Measurements from ENCODE around the gene LRCH4. TPM values are rescaled to one million over a fixed set of nuclear protein-coding genes. Genes with fewer than 3 reads are reported as not detected.

LRCH4 gene
- total RNA-seq, 2 experiments from 2014 or later: 39.2 to 72.0 TPM

DNA sequence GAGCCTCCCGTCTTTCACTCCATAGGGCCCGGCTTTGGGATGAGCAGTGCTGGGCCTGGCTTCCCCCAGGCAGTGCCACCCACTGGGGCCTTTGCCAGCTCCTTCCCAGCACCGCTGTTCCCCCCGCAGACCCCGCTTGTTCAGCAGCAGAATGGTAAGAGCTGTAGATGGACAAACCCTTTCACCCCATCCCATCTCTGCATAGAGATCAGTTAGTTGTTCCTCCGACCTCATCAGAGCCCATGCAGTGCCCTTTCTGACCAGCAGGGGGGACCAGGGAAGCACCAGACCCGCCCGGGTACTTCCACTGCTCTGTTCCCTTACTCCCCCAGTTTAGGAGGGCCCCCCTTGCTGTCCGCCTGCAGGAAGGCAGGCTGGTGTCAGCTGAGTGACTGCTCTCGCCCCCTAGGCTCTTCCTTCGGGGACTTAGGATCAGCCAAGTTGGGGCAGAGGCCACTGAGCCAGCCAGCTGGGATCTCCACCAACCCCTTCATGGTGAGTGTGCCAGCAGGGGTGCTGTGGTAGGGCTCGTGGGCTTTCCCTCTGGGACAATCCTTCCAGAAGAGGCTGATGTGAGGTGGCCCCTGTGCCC lies 22.0 kb downstream of the LRCH4 start:
- H4K20me1 ChIP-seq (ENCODE audit: insufficient read depth, low read length): no peaks in the 10 kb centered on the region
- H3K36me3 ChIP-seq (ENCODE audit: insufficient read depth, low read length): peaks cover 12% of the 10 kb centered on the region; the same call in 1 of the 2 replicates
- POLR2A ChIA-PET: no interaction called here
- BruUV-seq (replicated peaks): no TSS peak
- H3K79me2 ChIP-seq (ENCODE audit: insufficient read depth, low read depth, low read length): no peaks in the 10 kb centered on the region
- no peak overlapping the region for H3K4me2 ChIP-seq (ENCODE audit: low read length)
- no peak overlapping the region for H2AFZ ChIP-seq (ENCODE audit: low read length)
- H3K9me2 ChIP-seq (ENCODE audit: insufficient read depth, low read length): no peaks in the 10 kb centered on the region
- H3K4me1 ChIP-seq (ENCODE audit: insufficient read depth, low read length, poor library complexity, severe bottlenecking): peaks cover 27% of the 10 kb centered on the region
- TF ChIP-seq, protein P1, sequence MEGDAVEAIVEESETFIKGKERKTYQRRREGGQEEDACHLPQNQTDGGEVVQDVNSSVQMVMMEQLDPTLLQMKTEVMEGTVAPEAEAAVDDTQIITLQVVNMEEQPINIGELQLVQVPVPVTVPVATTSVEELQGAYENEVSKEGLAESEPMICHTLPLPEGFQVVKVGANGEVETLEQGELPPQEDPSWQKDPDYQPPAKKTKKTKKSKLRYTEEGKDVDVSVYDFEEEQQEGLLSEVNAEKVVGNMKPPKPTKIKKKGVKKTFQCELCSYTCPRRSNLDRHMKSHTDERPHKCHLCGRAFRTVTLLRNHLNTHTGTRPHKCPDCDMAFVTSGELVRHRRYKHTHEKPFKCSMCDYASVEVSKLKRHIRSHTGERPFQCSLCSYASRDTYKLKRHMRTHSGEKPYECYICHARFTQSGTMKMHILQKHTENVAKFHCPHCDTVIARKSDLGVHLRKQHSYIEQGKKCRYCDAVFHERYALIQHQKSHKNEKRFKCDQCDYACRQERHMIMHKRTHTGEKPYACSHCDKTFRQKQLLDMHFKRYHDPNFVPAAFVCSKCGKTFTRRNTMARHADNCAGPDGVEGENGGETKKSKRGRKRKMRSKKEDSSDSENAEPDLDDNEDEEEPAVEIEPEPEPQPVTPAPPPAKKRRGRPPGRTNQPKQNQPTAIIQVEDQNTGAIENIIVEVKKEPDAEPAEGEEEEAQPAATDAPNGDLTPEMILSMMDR (conservative IDR thresholded peaks at IDR 0.05; ENCODE audit: low read length): peak; percentile 93
- no peak for TF ChIP-seq EZH2phosphoT487 (IDR thresholded peaks at IDR 0.05; ENCODE audit: borderline replicate concordance, low read depth, low read length)
- no peaks in the 10 kb centered on the region for H3K9me3 ChIP-seq (ENCODE audit: low read length)
- H3K4me3 ChIP-seq (ENCODE audit: low read depth, low read length, poor library complexity, severe bottlenecking): no peak overlapping the region
- intact Hi-C loops (cut with micrococcal nuclease; ENCODE audit: unreplicated experiment): loop anchor here (1.0 kb wide), 2 partner anchors 24 to 127 kb away; no protein-coding TSS in a partner anchor
- no peak overlapping the region for H3K27ac ChIP-seq (ENCODE audit: low read depth, low read length, poor library complexity, severe bottlenecking)
- peak; percentile 75 for DNase-seq (ENCODE audit: low spot score)
- CTCF ChIA-PET (ENCODE audit: unreplicated experiment): interaction anchor here (0.6 to 1.2 kb wide), 2 partner anchors 25 to 71 kb away, joined by 3 read pairs; no protein-coding TSS in a partner anchor

DNA sequence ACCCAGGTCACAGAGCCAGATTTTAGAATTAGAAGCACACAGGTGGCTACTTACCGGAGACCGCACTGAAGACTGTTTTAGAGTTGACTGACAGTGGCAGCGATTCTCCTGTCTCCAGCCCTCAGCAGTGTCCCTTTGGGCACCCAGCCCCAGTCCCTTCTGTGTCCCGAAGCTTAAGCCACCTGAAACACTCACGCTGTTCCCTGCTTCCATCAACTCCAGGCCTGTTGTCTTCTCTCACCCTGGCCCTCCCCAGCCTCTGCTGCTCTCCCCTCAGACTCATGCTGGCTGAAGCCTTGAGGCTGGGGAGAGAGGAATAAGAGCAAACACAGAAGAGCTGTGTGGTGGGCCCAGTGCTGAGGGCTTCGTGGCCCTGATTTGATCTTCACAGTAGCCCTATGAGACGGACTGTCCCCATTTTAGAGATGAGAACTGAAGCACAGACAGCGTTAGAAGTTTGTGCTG lies 22.8 kb downstream of the LRCH4 start:
- no peak for DNase-seq (ENCODE audit: low spot score)
- peaks cover 21% of the 10 kb centered on the region for H3K4me1 ChIP-seq (ENCODE audit: insufficient read depth, low read length, poor library complexity, severe bottlenecking)
- H4K20me1 ChIP-seq (ENCODE audit: insufficient read depth, low read length): no peaks in the 10 kb centered on the region
- no peaks in the 10 kb centered on the region for H3K9me2 ChIP-seq (ENCODE audit: insufficient read depth, low read length)
- ChIA-PET CTCF (ENCODE audit: unreplicated experiment) (no interaction called here), POLR2A (no interaction called here)
- peaks cover 12% of the 10 kb centered on the region; the same call in 1 of the 2 replicates for H3K36me3 ChIP-seq (ENCODE audit: insufficient read depth, low read length)
- no peaks in the 10 kb centered on the region for H3K79me2 ChIP-seq (ENCODE audit: insufficient read depth, low read depth, low read length)
- no peaks in the 10 kb centered on the region for H3K9me3 ChIP-seq (ENCODE audit: low read length)
- TF ChIP-seq EZH2phosphoT487 (IDR thresholded peaks at IDR 0.05; ENCODE audit: borderline replicate concordance, low read depth, low read length): no peak
- no peak overlapping the region for H3K27ac ChIP-seq (ENCODE audit: low read depth, low read length, poor library complexity, severe bottlenecking)
- BruUV-seq (replicated peaks): no TSS peak
- no peak overlapping the region for H3K4me3 ChIP-seq (ENCODE audit: low read depth, low read length, poor library complexity, severe bottlenecking)
- H3K4me2 ChIP-seq (ENCODE audit: low read length): no peak overlapping the region
- intact Hi-C loops (cut with micrococcal nuclease; ENCODE audit: unreplicated experiment): no loop called here
- H2AFZ ChIP-seq (ENCODE audit: low read length): no peak overlapping the region

DNA sequence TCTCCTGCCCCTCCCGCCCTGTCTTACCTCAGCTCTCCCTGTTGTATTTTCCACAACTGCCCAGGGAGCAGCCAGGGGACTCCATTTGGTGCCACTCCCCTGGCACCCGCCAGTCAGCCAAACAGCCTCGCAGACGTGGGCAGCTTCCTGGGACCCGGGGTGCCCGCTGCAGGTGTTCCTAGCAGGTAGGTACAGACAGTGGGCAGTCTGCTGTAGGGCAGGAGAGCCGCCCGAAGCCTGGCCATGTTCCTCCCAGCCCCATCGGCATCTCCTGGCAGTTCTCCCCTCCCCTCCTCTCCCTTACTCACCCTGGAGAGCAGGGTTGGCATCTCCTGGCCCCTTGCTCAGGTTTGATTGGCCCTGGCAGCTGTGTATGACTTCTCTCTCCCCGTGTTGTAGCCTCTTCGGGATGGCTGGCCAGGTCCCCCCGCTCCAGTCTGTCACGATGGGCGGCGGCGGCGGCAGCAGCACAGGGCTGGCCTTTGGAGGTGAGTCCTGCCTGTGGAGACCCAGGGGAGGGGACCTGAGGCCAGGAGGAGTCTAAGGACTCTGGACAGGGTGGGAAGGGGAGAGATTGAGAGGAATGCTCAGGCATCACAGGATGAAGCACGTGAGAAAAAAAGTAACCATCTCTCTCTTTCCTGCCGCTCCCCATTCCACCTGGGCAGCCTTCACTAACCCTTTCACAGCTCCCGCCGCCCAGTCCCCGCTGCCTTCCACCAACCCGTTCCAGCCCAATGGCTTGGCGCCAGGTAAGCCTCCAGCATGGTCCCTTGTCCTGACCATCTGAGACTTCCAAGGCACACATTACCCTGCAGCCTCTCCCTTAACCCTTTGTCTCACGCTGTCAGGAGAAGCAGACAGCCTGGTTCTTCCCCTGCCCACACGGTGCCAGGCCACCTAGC lies 23.5 kb downstream of the LRCH4 start:
- Histone ChIP-seq H3K9me2 (ENCODE audit: insufficient read depth, low read length) (no peaks in the 10 kb centered on the region), H3K79me2 (ENCODE audit: insufficient read depth, low read depth, low read length) (no peaks in the 10 kb centered on the region), H3K27ac (ENCODE audit: low read depth, low read length, poor library complexity, severe bottlenecking) (no peak overlapping the region), H4K20me1 (ENCODE audit: insufficient read depth, low read length) (no peaks in the 10 kb centered on the region), H2AFZ (ENCODE audit: low read length) (no peak overlapping the region), H3K4me1 (ENCODE audit: insufficient read depth, low read length, poor library complexity, severe bottlenecking) (peaks cover 14% of the 10 kb centered on the region), H3K4me3 (ENCODE audit: low read depth, low read length, poor library complexity, severe bottlenecking) (no peak overlapping the region), H3K4me2 (ENCODE audit: low read length) (no peak overlapping the region), H3K9me3 (ENCODE audit: low read length) (no peaks in the 10 kb centered on the region), H3K36me3 (ENCODE audit: insufficient read depth, low read length) (peaks cover 12% of the 10 kb centered on the region; the same call in 1 of the 2 replicates)
- no TSS peak for BruUV-seq (replicated peaks)
- no peak for DNase-seq (ENCODE audit: low spot score)
- ChIA-PET POLR2A (no interaction called here), CTCF (ENCODE audit: unreplicated experiment) (no interaction called here)
- TF ChIP-seq, protein P1 (conservative IDR thresholded peaks at IDR 0.05; ENCODE audit: low read length): no peak
- TF ChIP-seq EZH2phosphoT487 (IDR thresholded peaks at IDR 0.05; ENCODE audit: borderline replicate concordance, low read depth, low read length): no peak
- intact Hi-C loops (cut with micrococcal nuclease; ENCODE audit: unreplicated experiment): no loop called here
